Adrenal gland (tissue), 5 donors: ENCODE results near the gene COMP.

Source experiments
- POLR2A ChIP-seq, 2 donors: fragments of 450-650 bp; IDR thresholded peaks; one replicate each; pipeline ENCODE4 v1.6.1; 2017; ENCODE audit warnings: antibody characterized with exemption in 2 of 2, mild to moderate bottlenecking in 2 of 2, moderate library complexity in 1 of 2
- TF ChIP-seq, protein P1 (sequence below), 6 experiments: fragments of 450-650 bp in 4 of 6; fragments of 200-600 bp in 2 of 6; sonication (generic) in 1 of 6; IDR thresholded peaks; 1 replicate in 5 of 6; 2 replicates in 1 of 6; pipeline versions ENCODE4 v1.5.1 to v1.8.0; 2016 to 2021; ENCODE audit warnings: antibody characterized with exemption in 6 of 6, mild to moderate bottlenecking in 2 of 6, moderate library complexity in 1 of 6
- donor health status: DM: no; HTN: no; CAD: no.

DNA sequence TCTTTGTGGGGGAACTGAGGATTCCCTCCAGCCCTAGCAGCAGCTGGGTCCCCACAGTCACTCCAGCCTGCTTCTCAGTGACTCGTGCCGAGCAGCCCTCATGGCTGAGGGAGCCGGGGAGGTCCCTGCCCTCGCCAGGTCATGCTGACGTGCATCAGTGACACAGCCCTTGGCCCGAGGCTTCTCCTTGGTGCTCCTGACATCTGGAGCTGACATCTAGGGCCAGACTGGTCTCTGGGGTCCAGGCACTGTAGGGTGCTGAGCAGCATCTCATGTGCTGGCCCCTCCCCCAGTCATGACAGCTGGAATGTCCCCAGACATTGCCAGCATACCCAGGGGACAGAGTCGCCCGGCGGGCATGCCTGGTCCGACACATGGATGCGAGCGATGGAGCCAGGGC, 14.4 kb downstream of the COMP start:
- TF ChIP-seq, protein P1, sequence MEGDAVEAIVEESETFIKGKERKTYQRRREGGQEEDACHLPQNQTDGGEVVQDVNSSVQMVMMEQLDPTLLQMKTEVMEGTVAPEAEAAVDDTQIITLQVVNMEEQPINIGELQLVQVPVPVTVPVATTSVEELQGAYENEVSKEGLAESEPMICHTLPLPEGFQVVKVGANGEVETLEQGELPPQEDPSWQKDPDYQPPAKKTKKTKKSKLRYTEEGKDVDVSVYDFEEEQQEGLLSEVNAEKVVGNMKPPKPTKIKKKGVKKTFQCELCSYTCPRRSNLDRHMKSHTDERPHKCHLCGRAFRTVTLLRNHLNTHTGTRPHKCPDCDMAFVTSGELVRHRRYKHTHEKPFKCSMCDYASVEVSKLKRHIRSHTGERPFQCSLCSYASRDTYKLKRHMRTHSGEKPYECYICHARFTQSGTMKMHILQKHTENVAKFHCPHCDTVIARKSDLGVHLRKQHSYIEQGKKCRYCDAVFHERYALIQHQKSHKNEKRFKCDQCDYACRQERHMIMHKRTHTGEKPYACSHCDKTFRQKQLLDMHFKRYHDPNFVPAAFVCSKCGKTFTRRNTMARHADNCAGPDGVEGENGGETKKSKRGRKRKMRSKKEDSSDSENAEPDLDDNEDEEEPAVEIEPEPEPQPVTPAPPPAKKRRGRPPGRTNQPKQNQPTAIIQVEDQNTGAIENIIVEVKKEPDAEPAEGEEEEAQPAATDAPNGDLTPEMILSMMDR (IDR thresholded peaks at IDR 0.05): no peak
- no peak for TF ChIP-seq POLR2A (IDR thresholded peaks at IDR 0.05)
